ENCODE data around the gene HEATR5A. TPM values are rescaled to one million over a fixed set of nuclear protein-coding genes. Genes with fewer than 3 reads are reported as not detected.
"Not testable (repeated sequence)": the region's sequence is repeated elsewhere in the genome, so short reads cannot be mapped to it uniquely, and the experiment has no call there.

Gene HEATR5A
- total RNA-seq, 2 donors from 2014 or later, result 10.0 to 16.3 TPM

GRCh38 chr14:31280132-31280870, 140.0 kb downstream of the HEATR5A start:
- no peak overlapping the region for H3K27ac ChIP-seq
- 87% methylated on average over 4 of the region's 4 CpGs for WGBS
- H3K4me1 ChIP-seq (replicated peaks), result no peaks in the 10 kb centered on the region

GRCh38 chr14:31278883-31279282, 141.5 kb downstream of the HEATR5A start:
- Histone ChIP-seq H3K27me3 (replicated peaks; ENCODE audit: insufficient read depth) (no peaks in the 10 kb centered on the region), H3K9me3 (no peaks in the 10 kb centered on the region), H3K4me1 (replicated peaks) (no peaks in the 10 kb centered on the region), H3K27ac (no peak overlapping the region), H3K4me3 (no peak overlapping the region), H3K36me3 (no peaks in the 10 kb centered on the region)
- DNase-seq (ENCODE audit: low spot score), result no peak
- intact Hi-C loops (cut with DNase I), result no loop called here
- TF ChIP-seq CTCF (IDR thresholded peaks at IDR 0.05), result no peak
- no peak for TF ChIP-seq POLR2AphosphoS5 (IDR thresholded peaks at IDR 0.05)
- TF ChIP-seq POLR2A (IDR thresholded peaks at IDR 0.05), result no peak
- WGBS, result 89% methylated on average over 1 of the region's 1 CpG

More at GRCh38 chr14:31280132-31280870, 140.0 kb downstream of the HEATR5A start:
- intact Hi-C loops (cut with DNase I), result no loop called here
- H3K9me3 ChIP-seq, result no peaks in the 10 kb centered on the region
- TF ChIP-seq POLR2A (IDR thresholded peaks at IDR 0.05), result no peak
- TF ChIP-seq POLR2AphosphoS5 (IDR thresholded peaks at IDR 0.05), result no peak
- no peak for TF ChIP-seq CTCF (IDR thresholded peaks at IDR 0.05)
- H3K4me3 ChIP-seq, result no peak overlapping the region
- no peaks in the 10 kb centered on the region for H3K36me3 ChIP-seq
- DNase-seq (ENCODE audit: low spot score), result no peak
- H3K27me3 ChIP-seq (replicated peaks; ENCODE audit: insufficient read depth), result no peaks in the 10 kb centered on the region

GRCh38 chr14:31277085-31277484, 143.3 kb downstream of the HEATR5A start:
- Histone ChIP-seq H3K4me3 (no peak overlapping the region), H3K9me3 (no peaks in the 10 kb centered on the region), H3K27ac (no peak overlapping the region), H3K27me3 (replicated peaks; ENCODE audit: insufficient read depth) (no peaks in the 10 kb centered on the region), H3K36me3 (no peaks in the 10 kb centered on the region), H3K4me1 (replicated peaks) (no peaks in the 10 kb centered on the region)
- TF ChIP-seq POLR2A (IDR thresholded peaks at IDR 0.05) (no peak), CTCF (IDR thresholded peaks at IDR 0.05) (no peak), POLR2AphosphoS5 (IDR thresholded peaks at IDR 0.05) (no peak)
- no peak for DNase-seq (ENCODE audit: low spot score)
- intact Hi-C loops (cut with DNase I), result no loop called here
- 64% methylated on average over 1 of the region's 1 CpG for WGBS

- H3K9me3 ChIP-seq; intact Hi-C loops (cut with DNase I): not testable (repeated sequence)
- 71% methylated on average over 5 of the region's 5 CpGs for WGBS
Observed at GRCh38 chr14:31276417-31276816, 143.9 kb downstream of the HEATR5A start.

GRCh38 chr14:31275731-31276130, 144.6 kb downstream of the HEATR5A start:
- DNase-seq (ENCODE audit: low spot score), result no peak
- Histone ChIP-seq H3K36me3 (no peaks in the 10 kb centered on the region), H3K27me3 (replicated peaks; ENCODE audit: insufficient read depth) (no peaks in the 10 kb centered on the region), H3K4me3 (no peak overlapping the region), H3K9me3 (no peaks in the 10 kb centered on the region), H3K4me1 (replicated peaks) (no peaks in the 10 kb centered on the region), H3K27ac (no peak overlapping the region)
- intact Hi-C loops (cut with DNase I), result no loop called here
- TF ChIP-seq POLR2A (IDR thresholded peaks at IDR 0.05) (no peak), CTCF (IDR thresholded peaks at IDR 0.05) (no peak)

More at GRCh38 chr14:31276417-31276816, 143.9 kb downstream of the HEATR5A start:
- H3K36me3 ChIP-seq; DNase-seq (ENCODE audit: low spot score); H3K27ac ChIP-seq; H3K4me3 ChIP-seq; H3K27me3 ChIP-seq (replicated peaks; ENCODE audit: insufficient read depth); H3K4me1 ChIP-seq (replicated peaks): not testable (repeated sequence)

Data from prostate gland (tissue), 2 donors.